Measurements from ENCODE around the gene MCM3.

Gene MCM3

DNA sequence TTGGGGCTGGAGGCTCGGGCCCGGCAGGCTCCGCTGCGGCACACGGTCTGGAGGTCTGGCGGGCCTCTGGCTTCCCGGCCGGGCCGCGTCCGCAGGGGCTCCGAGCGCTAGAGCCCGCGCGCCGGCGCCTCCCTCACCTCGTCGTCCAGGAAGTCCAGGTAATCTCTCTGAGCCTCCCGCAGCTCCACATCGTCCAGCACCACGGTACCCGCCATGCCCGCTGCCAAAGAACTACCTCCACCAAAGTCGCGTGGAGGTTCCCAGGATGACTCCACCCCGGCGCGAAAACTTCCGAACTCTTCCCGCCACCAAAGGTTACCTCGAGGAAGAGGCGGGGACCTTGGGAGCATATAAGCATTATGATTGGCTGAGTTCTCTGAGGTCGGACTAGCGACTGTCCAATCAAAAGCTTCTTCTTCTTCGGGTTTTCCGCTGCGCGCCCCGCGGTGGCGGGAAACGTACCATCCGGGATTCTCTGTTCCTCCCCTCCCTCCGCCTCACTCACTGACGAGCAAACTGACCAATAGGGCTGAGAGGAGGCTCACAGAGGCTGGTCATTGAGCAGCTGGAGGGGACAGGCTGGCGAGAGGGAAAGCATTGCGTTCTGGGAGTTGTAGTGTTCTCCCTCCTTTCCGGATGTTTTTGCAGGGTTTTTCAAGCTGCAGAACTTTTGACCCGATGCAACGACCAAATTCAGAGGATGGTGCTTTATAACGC, at the start of gene MCM3:
Gene MCM3 (minus strand): TSS at position 283 of the 717 bp plus-strand sequence. CDS start 68 bp downstream, at position 215.
- H3K27ac Mint-ChIP-seq, result no peak within 1 kb of the TSS
- intact Hi-C loops (cut with micrococcal nuclease), result loop anchor here (1.0 to 5.0 kb wide), 2 partner anchors 78 to 378 kb away; partner anchors contain the start of gene PAQR8

DNA sequence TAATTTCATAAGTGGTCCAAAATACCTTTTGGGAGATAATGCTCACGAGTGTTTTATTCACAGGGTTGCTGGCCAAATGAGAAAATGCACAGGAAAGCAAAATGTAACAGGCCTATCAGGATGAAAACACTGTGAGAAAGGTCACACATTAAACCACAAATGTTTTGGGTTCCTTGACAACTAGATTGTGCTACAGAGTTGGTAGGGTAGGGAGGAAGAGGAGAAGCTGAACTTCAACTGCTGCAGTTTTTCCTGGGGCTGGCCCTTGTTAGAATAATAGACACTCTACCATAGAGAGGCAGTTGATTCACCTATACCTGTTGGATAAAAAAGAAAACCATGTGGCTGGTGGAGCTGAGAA, 49.3 kb upstream of the MCM3 start:
- intact Hi-C loops (cut with micrococcal nuclease), result no loop called here
- Mint-ChIP-seq H3K4me1 (ENCODE audit: low read depth) (peaks cover 30% of the 10 kb centered on the region), H3K27ac (no peak overlapping the region), H3K36me3 (ENCODE audit: low read depth) (no peaks in the 10 kb centered on the region), H3K9me3 (no peaks in the 10 kb centered on the region), H3K27me3 (no peaks in the 10 kb centered on the region), H3K4me3 (no peak overlapping the region)

More for the DNA sequence above, at the start of gene MCM3:
- H3K4me3 Mint-ChIP-seq, result no peak within 1 kb of the TSS
- H3K4me1 Mint-ChIP-seq (ENCODE audit: low read depth), result peaks cover 13% of the 10 kb centered on the region
- no peaks in the 10 kb centered on the region for H3K27me3 Mint-ChIP-seq
- peaks cover 29% of the 10 kb centered on the region for H3K36me3 Mint-ChIP-seq (ENCODE audit: low read depth)
- H3K9me3 Mint-ChIP-seq, result no peaks in the 10 kb centered on the region

DNA sequence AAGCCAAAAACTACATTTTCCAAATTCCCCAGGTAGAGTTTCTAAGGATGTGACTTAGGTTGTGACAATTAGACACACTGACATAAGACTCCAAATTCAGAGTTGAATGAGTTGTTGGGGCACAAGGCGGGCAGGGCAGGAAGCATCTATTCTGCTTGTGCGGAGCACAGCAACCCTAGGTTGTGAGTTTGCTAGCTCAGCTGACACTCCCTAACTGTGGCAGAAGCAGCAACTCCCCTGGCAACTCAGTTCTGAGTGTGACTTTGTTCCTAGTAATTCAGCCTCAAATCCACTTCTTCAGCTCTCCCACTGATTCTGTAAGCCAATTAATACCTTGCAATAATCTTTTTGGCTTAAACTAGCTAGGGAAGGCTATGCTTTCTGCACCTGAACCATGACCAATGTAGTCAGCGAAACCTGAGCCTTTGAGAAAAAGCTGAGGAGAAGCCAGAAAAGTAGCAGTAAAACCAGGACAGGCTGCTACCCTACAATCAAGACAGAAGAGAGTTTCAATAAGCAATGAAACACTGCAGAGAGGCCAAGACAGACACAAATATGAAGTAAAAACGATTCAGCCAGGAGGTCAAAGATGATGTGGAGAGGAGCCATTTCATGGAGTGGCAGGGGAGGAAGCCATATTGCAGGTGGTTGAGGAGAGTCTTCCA, 47.4 kb upstream of the MCM3 start:
- no peaks in the 10 kb centered on the region for H3K36me3 Mint-ChIP-seq (ENCODE audit: low read depth)
- H3K4me3 Mint-ChIP-seq, result no peak overlapping the region
- no peaks in the 10 kb centered on the region for H3K9me3 Mint-ChIP-seq
- no peak overlapping the region for H3K27ac Mint-ChIP-seq
- peaks cover 1% of the 10 kb centered on the region for H3K27me3 Mint-ChIP-seq
- intact Hi-C loops (cut with micrococcal nuclease), result no loop called here
- peaks cover 33% of the 10 kb centered on the region for H3K4me1 Mint-ChIP-seq (ENCODE audit: low read depth)

DNA sequence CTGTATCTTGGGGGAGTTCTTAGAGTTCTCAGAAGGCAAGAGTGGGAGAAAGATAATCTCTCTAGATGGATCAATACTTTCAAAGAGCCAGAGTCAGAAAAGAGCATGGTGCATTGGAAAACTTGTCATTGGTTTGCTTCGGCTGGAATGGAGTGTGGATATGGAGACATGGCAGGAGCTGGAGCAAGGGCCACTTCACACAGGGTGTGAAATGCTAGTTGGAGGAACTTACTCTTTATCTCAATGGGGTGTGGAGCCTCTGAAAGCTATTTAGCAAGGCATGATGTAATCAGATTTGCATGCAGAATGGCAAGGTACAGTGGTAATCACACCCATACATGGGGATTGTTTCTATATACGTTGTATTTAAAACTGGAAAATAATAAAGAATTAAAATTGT, 45.9 kb upstream of the MCM3 start:
- H3K27ac Mint-ChIP-seq, result no peak overlapping the region
- H3K4me3 Mint-ChIP-seq, result no peak overlapping the region
- peaks cover 1% of the 10 kb centered on the region for H3K27me3 Mint-ChIP-seq
- H3K36me3 Mint-ChIP-seq (ENCODE audit: low read depth), result no peaks in the 10 kb centered on the region
- intact Hi-C loops (cut with micrococcal nuclease), result no loop called here
- H3K9me3 Mint-ChIP-seq, result no peaks in the 10 kb centered on the region
- H3K4me1 Mint-ChIP-seq (ENCODE audit: low read depth), result peaks cover 38% of the 10 kb centered on the region

DNA sequence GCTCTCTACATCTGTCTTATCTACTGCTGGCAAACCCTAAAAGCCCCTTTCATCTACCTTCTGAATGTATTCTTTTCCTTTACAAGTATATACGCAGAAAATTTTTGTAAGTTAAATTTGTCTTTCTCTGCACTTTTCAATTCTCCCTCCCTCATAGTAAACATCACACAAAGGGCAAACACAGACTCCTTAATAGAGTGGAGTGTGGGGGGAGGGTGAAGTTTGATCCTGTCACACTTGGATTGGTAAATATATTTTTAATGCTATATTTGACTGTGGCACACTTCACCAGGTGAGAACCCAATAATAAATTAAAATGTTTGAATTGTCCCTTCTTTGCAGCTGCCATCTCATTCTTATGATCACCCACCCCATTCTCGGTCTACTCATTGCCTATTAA, 44.2 kb upstream of the MCM3 start:
- Mint-ChIP-seq H3K4me1 (ENCODE audit: low read depth) (peaks cover 34% of the 10 kb centered on the region), H3K27me3 (peaks cover 1% of the 10 kb centered on the region), H3K27ac (no peak overlapping the region), H3K9me3 (no peaks in the 10 kb centered on the region), H3K36me3 (ENCODE audit: low read depth) (no peaks in the 10 kb centered on the region), H3K4me3 (no peak overlapping the region)
- intact Hi-C loops (cut with micrococcal nuclease), result no loop called here

GRCh38 chr6:52328303-52328662, 43.7 kb upstream of the MCM3 start:
- no peak overlapping the region for H3K4me3 Mint-ChIP-seq
- intact Hi-C loops (cut with micrococcal nuclease), result no loop called here
- no peaks in the 10 kb centered on the region for H3K9me3 Mint-ChIP-seq
- H3K27ac Mint-ChIP-seq, result no peak overlapping the region
- H3K4me1 Mint-ChIP-seq (ENCODE audit: low read depth), result peaks cover 32% of the 10 kb centered on the region
- H3K27me3 Mint-ChIP-seq, result peaks cover 1% of the 10 kb centered on the region
- H3K36me3 Mint-ChIP-seq (ENCODE audit: low read depth), result no peaks in the 10 kb centered on the region

- intact Hi-C loops (cut with micrococcal nuclease), result no loop called here
- no peaks in the 10 kb centered on the region for H3K9me3 Mint-ChIP-seq
- no peaks in the 10 kb centered on the region for H3K36me3 Mint-ChIP-seq (ENCODE audit: low read depth)
Measured at GRCh38 chr6:52326540-52327364, 42.2 kb upstream of the MCM3 start.

GRCh38 chr6:52325695-52326471, 41.3 kb upstream of the MCM3 start:
- no peaks in the 10 kb centered on the region for H3K9me3 Mint-ChIP-seq
- peaks cover 32% of the 10 kb centered on the region for H3K4me1 Mint-ChIP-seq (ENCODE audit: low read depth)
- intact Hi-C loops (cut with micrococcal nuclease), result no loop called here
- H3K36me3 Mint-ChIP-seq (ENCODE audit: low read depth), result no peaks in the 10 kb centered on the region
- H3K27ac Mint-ChIP-seq, result no peak overlapping the region
- peaks cover 1% of the 10 kb centered on the region for H3K27me3 Mint-ChIP-seq
- H3K4me3 Mint-ChIP-seq, result no peak overlapping the region

More at GRCh38 chr6:52326540-52327364, 42.2 kb upstream of the MCM3 start:
- no peak overlapping the region for H3K4me3 Mint-ChIP-seq
- peaks cover 1% of the 10 kb centered on the region for H3K27me3 Mint-ChIP-seq
- H3K4me1 Mint-ChIP-seq (ENCODE audit: low read depth), result peaks cover 32% of the 10 kb centered on the region
- no peak overlapping the region for H3K27ac Mint-ChIP-seq

DNA sequence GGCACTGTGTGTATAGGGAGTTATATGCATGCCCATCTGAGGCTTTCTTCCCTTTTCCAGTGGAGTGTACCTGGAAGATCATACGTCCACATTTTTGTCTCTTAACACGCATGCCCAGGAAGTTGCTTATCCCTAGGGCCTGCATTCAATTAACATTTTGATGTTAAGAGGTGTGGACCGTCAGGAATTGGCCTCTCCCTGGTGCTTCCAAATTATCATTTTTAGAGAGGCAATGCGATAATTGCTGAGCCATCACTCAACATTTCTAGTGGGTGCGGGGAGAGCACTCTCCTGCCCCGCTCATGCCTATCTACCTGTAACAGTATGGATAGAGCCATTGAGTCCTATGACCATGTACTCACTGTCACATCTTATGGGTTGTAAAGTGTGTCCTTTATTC, 39.6 kb upstream of the MCM3 start:
- Mint-ChIP-seq H3K9me3 (no peaks in the 10 kb centered on the region), H3K27me3 (peaks cover 1% of the 10 kb centered on the region), H3K27ac (no peak overlapping the region), H3K4me1 (ENCODE audit: low read depth) (peaks cover 25% of the 10 kb centered on the region), H3K4me3 (no peak overlapping the region), H3K36me3 (ENCODE audit: low read depth) (no peaks in the 10 kb centered on the region)
- intact Hi-C loops (cut with micrococcal nuclease), result no loop called here

DNA sequence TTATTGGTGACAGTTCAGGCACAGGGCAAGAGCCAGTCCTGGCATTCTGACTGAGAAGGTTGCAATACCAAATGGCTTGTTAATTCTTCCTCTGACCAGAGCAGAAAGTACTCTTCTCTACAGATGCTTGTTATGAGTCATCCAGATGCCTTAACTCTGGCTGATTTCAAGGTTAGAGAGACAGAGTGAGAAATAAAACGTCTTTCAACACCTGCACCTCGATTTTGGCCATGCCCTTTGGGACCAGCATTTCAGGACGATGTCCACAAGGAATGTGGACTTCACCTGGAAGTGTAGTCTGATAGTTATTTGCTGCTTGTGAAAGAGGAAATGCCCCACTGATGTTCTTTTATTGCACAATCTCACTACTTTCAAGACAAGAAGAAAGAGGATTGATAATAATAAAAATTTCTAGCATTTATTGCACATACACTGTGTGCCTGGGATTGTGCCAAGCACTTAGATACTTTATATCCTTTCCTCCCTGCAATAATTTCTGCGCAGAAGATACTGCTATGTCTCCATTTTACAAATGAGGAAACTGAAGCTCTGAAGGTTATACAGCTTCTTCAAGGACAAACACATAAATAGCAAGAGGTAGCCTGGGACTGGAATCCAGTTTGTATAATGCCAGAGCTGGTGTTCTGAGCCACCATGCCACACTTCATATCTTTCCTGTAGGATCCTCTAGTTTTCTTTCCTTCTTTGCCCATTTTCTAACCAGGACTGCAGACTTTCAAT, 33.5 kb upstream of the MCM3 start:
- Mint-ChIP-seq H3K27ac (peak overlapping the region; percentile 58), H3K9me3 (no peaks in the 10 kb centered on the region), H3K4me1 (ENCODE audit: low read depth) (peaks cover 25% of the 10 kb centered on the region), H3K4me3 (no peak overlapping the region), H3K27me3 (no peaks in the 10 kb centered on the region), H3K36me3 (ENCODE audit: low read depth) (no peaks in the 10 kb centered on the region)
- intact Hi-C loops (cut with micrococcal nuclease), result no loop called here

GRCh38 chr6:52317211-52317610, 32.7 kb upstream of the MCM3 start:
- intact Hi-C loops (cut with micrococcal nuclease), result no loop called here
- no peaks in the 10 kb centered on the region for H3K27me3 Mint-ChIP-seq
- H3K4me1 Mint-ChIP-seq (ENCODE audit: low read depth), result peaks cover 27% of the 10 kb centered on the region
- no peak overlapping the region for H3K27ac Mint-ChIP-seq
- H3K9me3 Mint-ChIP-seq, result no peaks in the 10 kb centered on the region
- H3K4me3 Mint-ChIP-seq, result no peak overlapping the region
- no peaks in the 10 kb centered on the region for H3K36me3 Mint-ChIP-seq (ENCODE audit: low read depth)

DNA sequence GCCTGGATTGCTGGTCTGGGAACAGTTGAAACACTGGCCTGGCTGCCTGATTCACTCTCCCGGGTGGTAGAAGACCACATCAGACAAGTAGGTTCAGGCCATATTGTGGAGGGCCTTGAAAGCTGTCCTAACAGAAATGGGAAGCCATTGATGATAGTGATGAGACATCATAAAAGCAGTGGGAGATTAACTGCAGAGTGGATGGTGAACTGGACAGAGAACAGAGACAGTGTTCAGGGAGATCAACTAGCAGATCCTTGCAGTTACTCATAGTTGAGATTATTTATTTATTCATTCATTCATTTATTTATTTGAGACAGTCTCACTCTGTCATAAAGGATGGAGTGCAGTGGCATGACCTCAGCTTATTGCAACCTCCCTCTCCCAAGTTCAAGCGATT, 30.2 kb upstream of the MCM3 start:
- no peak overlapping the region for H3K27ac Mint-ChIP-seq
- intact Hi-C loops (cut with micrococcal nuclease), result no loop called here
- peaks cover 48% of the 10 kb centered on the region for H3K4me1 Mint-ChIP-seq (ENCODE audit: low read depth)

GRCh38 chr6:52312461-52312860, 27.9 kb upstream of the MCM3 start:
- Mint-ChIP-seq H3K4me1 (ENCODE audit: low read depth) (peaks cover 44% of the 10 kb centered on the region), H3K36me3 (ENCODE audit: low read depth) (no peaks in the 10 kb centered on the region), H3K27me3 (no peaks in the 10 kb centered on the region), H3K4me3 (no peak overlapping the region), H3K9me3 (no peaks in the 10 kb centered on the region), H3K27ac (no peak overlapping the region)
- intact Hi-C loops (cut with micrococcal nuclease), result no loop called here

More for the DNA sequence above, 30.2 kb upstream of the MCM3 start:
- no peaks in the 10 kb centered on the region for H3K9me3 Mint-ChIP-seq
- no peak overlapping the region for H3K4me3 Mint-ChIP-seq
- H3K36me3 Mint-ChIP-seq (ENCODE audit: low read depth), result no peaks in the 10 kb centered on the region
- H3K27me3 Mint-ChIP-seq, result no peaks in the 10 kb centered on the region
